SK-N-SH treated with all-trans-retinoic acid at 6 μM for 48 hours (cell line): ENCODE results near the gene ZC3H13.

Experiments used
- ARNTL ChIP-seq: fragments of 450-650 bp; formaldehyde crosslinking; IDR thresholded peaks from 2 replicates; pipeline ENCODE4 v1.5.0; 2020; ENCODE audit warnings: low read depth, mild to moderate bottlenecking, moderate library complexity, borderline replicate concordance
- CREB5 ChIP-seq: fragments of 250-450 bp; sonication (Bioruptor Pico); IDR thresholded peaks from 2 replicates; pipeline ENCODE4 v1.5.1; 2020; ENCODE audit warnings: low read depth, mild to moderate bottlenecking, moderate library complexity
- ESRRG ChIP-seq: fragments of 250-450 bp; sonication (Bioruptor Pico); IDR thresholded peaks from 2 replicates; pipeline ENCODE4 v1.6.1; 2021; ENCODE audit warnings: mild to moderate bottlenecking
- ISL1 ChIP-seq: fragments of 250-450 bp; sonication (Bioruptor Pico); IDR thresholded peaks from 2 replicates; pipeline ENCODE4 v2.1.2; 2022; ENCODE audit warnings: mild to moderate bottlenecking, moderate library complexity
- TOX ChIP-seq: fragments of 250-450 bp; sonication (Bioruptor Pico); IDR thresholded peaks from 2 replicates; pipeline ENCODE4 v1.8.0; 2021; ENCODE audit warnings: mild to moderate bottlenecking, moderate library complexity, borderline replicate concordance
- ZFP3 ChIP-seq: fragments of 250-450 bp; sonication (Bioruptor Pico); IDR thresholded peaks from 2 replicates; pipeline ENCODE4 v1.5.0; 2020; ENCODE audit warnings: mild to moderate bottlenecking, moderate library complexity
- ZFP30 ChIP-seq: fragments of 450-650 bp; formaldehyde crosslinking; IDR thresholded peaks from 2 replicates; pipeline ENCODE4 v1.5.0; 2022; ENCODE audit warnings: mild to moderate bottlenecking, moderate library complexity
- TF ChIP-seq, protein P1 (sequence below): fragments of 250-450 bp; sonication (Bioruptor Pico); IDR thresholded peaks from 2 replicates; pipeline ENCODE4 v1.8.0; 2020; ENCODE audit warnings: mild to moderate bottlenecking, moderate library complexity, borderline replicate concordance

- TF ChIP-seq ISL1 (CRISPR knock-in tag), result no peak
- TF ChIP-seq ZFP3, result no peak
- TF ChIP-seq ZFP30, result no peak
- TF ChIP-seq, protein P1, sequence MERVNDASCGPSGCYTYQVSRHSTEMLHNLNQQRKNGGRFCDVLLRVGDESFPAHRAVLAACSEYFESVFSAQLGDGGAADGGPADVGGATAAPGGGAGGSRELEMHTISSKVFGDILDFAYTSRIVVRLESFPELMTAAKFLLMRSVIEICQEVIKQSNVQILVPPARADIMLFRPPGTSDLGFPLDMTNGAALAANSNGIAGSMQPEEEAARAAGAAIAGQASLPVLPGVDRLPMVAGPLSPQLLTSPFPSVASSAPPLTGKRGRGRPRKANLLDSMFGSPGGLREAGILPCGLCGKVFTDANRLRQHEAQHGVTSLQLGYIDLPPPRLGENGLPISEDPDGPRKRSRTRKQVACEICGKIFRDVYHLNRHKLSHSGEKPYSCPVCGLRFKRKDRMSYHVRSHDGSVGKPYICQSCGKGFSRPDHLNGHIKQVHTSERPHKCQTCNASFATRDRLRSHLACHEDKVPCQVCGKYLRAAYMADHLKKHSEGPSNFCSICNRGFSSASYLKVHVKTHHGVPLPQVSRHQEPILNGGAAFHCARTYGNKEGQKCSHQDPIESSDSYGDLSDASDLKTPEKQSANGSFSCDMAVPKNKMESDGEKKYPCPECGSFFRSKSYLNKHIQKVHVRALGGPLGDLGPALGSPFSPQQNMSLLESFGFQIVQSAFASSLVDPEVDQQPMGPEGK, result no peak
- TF ChIP-seq ARNTL (CRISPR knock-in tag), result no peak
- no peak for TF ChIP-seq ESRRG (CRISPR knock-in tag)
- no peak for TF ChIP-seq TOX (CRISPR knock-in tag)
- TF ChIP-seq CREB5 (CRISPR knock-in tag), result no peak
These were observed 17.5 kb downstream of the ZC3H13 start for GRCh38 chr13:46035066-46035465.
